Mesenteric fat pad (tissue), 1 donor: ENCODE data around the gene TUBGCP5. TPM values are rescaled to one million over a fixed set of nuclear protein-coding genes. Genes with fewer than 3 reads are reported as not detected.
"Not testable (repeated sequence)": the region's sequence is repeated elsewhere in the genome, so short reads cannot be mapped to it uniquely, and the experiment has no call there.

ENCODE experiments used
- DNase-seq: peaks from one replicate; pipeline ENCODE4 v3.0.0-alpha.2; 2020; ENCODE audit warnings: low spot score
- total RNA-seq: library from RNA; stranded (reverse); fragmentation: NEBNext Ultra II Directional; extraction: Animal tissue kit (Norgen Biotek cat#: 25700); gene quantifications from one replicate; pipeline ENCODE4 v1.2.1, GENCODE V29; 2021
- donor health status: DM: yes; HTN: yes; CAD: no.

Gene TUBGCP5
- total RNA-seq, 1 donor from 2014 or later = 16.3 TPM

DNA sequence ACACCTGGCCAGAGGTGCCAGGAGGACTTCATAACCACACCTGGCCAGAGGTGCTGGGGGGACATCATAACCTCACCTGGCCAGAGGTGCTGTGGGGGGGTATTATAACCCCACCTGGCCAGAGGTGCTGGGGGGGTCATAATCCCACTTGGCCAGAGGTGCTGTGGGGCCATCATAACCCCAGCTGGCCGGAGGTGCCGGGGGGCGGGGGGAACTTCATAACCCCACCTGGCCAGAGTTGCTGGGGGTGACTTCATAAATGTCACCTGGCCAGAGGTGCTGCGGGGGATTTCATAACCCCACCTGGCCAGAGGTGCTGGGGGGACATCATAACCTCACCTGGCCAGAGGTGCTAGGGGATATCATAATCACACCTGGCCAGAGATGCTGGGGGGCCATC lies 4.2 kb upstream of the TUBGCP5 start:
- not testable (repeated sequence) for DNase-seq

DNA sequence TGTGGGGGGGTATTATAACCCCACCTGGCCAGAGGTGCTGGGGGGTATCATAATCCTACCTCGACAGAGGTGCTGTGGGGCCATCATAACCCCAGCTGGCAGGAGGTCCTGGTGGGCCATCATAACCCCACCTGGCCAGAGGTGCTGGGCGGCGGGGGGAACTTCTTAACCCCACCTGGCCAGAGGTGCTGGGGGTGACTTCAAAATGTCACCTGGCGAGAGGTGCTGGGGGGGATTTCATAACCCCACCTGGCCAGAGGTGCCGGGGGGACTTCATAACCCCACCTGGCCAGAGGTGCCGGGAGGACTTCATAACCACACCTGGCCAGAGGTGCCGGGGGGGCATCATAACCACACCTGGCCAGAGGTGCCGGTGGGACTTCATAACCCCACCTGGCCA lies 2.4 kb upstream of the TUBGCP5 start:
- DNase-seq = not testable (repeated sequence)

- no peak for DNase-seq
Measured at GRCh38 chr15:23039917-23040281, 530 bp upstream of the TUBGCP5 start.

GRCh38 chr15:23038726-23039142 lies 635 bp downstream of the TUBGCP5 start:
- DNase-seq = no peak

GRCh38 chr15:23035964-23036566 lies 3.3 kb downstream of the TUBGCP5 start:
- no peak for DNase-seq

DNA sequence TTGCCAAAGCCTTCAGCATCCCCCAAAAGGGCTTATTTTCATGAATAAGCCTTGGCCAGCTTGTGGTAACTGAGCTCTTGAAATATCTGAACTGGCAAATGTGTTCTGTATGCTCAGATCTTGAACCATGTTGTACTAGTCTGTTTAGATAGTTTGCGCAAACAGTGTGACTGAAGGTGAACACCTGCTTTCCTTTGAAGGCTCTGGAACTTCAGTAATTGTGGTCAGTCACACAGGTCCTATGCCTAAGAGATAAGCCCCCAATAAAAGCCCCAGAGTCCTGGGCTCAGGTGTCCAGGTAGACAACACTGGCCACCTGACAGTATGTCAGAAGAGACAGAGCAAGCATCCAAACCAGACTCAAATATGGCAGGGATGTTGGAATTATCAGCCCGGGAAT lies 5.4 kb downstream of the TUBGCP5 start:
- no peak for DNase-seq

GRCh38 chr15:23026218-23026617 lies 13.2 kb downstream of the TUBGCP5 start:
- DNase-seq = no peak

DNA sequence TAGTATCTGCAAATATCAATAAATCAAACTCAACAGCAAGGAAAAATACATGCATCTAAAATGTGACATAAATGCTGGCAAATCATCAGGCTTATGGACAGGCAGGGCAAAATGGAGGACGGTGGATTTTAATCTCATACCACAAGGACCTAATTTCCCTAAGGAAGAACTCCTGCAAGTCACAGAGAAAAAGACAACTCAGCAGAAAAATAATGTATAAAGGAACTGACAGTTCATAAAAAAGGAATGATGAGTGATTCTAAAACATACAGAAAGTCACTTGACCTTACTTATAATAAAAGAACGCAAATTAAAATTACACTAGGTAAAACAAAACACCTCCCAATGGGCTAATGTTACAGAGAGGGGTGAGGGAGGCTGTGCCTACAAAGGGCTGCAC lies 17.2 kb downstream of the TUBGCP5 start:
- DNase-seq = no peak

DNA sequence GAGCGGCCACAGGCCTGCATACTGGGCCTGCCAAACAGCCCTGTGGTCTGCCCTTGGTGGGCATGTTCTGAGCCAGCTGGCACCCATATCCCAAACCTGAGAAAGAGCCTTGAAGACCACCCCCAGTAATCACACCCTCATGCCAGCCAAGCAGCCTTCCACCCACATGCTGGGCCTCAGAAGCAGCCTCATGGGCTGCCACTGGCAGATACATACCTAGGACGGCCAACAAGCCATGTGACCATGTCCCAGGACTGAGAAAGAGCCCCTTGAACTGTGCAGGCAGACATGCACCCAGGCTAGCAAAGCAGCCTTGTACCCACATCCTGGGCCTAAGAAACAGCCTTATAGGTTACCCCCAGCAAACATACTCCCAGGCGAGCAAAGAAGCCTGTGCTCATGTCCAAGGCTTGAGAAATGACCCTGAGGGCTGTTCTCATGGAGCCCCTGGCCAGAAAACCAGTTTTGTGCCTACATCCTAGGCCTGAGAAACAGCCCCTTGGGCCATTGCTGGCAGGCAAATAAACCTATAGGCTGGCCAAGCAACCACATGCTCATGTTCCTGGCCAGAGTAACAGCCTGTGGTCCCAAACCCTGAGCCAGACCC lies 24.9 kb downstream of the TUBGCP5 start:
- DNase-seq = no peak

- no peak for DNase-seq
Measured at GRCh38 chr15:23013681-23014080, 25.7 kb downstream of the TUBGCP5 start.

- DNase-seq = not testable (repeated sequence)
Measured at GRCh38 chr15:23012616-23013015, 26.8 kb downstream of the TUBGCP5 start.

DNA sequence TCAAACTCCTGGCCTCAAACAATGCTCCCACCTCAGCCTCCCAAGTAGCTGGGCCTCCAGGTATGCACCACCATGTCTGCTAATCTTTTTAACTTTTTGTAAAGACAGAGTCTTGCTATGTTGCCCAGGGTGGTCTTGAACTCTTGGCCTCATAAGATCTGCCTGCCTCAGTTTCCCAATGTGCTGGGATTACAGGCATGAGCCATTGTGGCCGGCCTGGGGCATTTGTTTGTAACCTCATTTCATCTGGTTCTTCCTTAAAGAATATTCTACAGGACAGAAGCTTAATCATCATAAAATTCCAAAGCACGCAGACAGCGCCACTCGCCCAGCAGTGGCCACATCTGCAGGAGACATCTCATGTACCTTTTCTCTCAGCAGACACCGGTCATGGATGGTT lies 35.6 kb downstream of the TUBGCP5 start:
- DNase-seq = no peak

GRCh38 chr15:23002920-23003319 lies 36.4 kb downstream of the TUBGCP5 start:
- DNase-seq = no peak

- no peak for DNase-seq
Measured at GRCh38 chr15:22995795-22996194, 43.6 kb downstream of the TUBGCP5 start.

GRCh38 chr15:22992024-22992326 lies 47.4 kb downstream of the TUBGCP5 start:
- DNase-seq = peak; percentile 11

DNA sequence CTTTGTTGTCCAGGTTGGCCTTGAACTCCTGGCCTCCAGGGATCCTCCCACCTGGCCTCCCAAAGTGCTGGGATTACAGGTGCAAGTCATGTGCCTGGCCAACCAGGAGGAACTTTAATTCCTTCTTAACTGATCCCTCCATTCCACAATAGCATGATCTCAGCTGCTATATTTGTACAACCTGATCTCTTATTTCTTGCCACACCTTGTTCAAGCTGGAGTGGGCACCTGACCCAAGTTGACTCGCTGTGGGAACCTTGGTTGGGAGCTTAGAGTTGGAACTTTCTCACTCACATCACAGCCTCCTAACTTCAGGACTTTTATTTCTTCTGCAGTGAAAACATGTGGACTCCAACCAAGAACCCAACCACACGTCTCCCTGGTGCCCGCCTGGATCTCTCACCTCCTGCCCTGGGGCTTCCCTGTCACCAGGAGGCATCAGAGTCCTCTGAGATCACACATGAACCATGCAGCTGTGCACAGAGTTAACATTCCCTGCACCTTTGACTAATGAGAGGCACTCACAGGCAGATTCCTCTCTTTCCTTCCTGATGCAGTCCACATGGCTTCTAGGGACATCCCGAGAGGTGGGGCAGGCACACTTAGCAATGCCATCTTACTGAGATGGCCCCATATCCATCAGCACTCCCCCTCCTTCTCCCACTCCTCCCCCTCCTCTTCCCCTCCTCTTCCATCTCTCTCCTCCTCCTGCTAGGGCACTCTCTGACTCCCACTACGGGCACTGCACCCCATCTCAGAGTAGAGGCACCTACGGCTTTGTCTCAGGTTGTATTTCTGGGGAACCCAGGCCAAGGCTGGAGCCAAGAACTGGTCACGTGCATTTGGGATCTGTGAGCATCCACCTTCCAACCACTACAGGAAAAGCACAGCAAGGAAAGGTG lies 49.5 kb downstream of the TUBGCP5 start:
- peak; percentile 28 for DNase-seq

DNA sequence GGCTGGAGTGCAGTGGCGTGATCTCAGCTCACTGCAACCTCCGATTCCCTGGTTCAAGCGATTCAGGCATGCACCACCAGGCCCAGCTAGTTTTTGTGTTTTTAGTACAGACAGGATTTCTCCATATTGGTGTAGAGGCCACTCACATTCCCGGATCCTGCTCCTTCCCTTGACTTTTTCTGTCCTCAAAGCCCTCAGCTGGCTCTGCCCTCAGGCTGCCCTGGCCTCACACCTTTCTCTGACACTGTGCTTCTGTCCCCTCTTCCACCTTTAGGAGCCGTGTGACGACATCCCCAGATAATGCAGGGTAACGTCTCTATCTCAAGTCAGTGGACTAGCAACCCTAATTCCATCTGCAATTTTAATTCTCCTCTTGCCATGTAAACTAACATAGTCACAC lies 50.6 kb downstream of the TUBGCP5 start:
- no peak for DNase-seq

GRCh38 chr15:22981931-22982330 lies 57.4 kb downstream of the TUBGCP5 start:
- DNase-seq = peak; percentile 57

DNA sequence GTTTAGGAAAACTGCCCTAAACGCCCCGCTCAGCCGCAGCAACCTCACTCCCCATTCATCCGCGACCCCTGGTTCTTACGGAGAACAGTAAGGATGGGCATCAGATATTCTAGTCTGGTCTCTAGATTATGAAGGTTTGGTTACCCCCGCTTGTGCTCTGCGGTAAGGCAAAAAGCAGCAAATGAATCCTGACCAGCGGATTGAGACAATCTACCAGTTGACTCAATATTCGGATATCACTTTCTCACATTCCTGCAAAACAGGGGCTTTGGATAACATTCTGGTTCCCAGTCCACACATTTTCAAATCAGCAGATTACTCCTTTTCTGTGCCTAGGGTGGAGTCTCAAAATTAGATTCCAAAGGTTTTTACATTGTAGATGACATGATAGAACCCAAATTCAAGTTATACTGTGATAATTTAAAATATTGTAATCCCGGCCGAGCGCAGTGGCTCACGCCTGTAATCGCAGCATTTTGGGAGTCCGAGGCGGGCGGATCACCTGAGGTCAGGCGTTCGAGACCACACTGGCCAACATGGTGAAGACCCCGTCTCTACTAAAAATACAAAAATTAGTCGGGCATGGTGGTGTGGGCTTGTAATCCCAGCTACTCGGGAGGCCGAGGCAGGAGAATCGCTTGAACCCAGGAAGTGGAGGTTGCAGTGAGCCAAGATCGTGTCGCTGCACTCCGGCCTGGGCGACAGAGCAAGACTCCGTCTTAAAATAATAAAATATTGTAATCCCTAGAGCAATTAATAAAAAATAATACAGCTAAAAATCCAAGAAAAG lies 58.1 kb downstream of the TUBGCP5 start:
- peak; percentile 62 for DNase-seq

DNA sequence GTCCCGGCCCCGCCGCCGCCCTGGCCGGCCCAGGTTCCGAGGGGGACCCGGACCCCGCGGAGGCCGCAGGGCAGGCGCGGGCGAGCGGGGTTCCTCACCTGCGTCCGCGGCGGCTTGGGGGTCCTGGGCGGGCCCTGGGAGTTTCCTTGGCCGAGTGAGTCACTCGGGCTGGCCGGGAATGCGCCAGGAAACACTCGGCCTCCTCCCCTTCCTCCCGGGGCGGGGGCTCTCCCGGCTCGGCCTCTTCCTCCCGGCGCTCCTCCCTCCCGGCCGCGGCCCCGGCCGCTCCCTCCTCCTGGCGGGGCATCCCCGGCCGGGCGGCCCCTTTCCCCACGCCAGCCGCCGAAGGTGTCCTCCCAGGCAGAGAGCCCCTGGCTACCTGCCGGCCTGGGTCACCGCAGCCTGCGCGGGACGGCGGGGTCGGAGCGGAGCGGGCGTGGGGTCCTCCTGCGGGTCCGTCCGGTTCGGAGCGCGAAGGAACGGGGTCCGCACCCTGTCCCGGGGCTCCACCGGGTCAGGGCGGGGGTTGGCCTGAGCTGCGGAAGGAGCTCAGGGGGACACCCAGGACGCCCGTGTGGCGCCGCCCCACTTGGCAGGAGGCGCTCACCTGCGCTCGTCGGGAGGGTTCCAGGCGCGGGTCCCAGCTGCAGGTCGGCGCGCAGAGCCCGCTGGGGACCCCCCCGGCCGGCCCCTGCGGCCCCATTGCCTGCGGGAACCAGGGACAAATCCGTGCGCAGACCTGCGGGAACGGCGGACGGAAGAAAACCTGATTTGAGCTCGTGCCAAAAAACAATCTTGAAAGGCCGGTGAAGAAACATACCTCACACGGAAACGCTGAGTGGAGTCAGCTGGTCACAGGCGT lies 58.9 kb downstream of the TUBGCP5 start, which contains the start of gene CYFIP1:
TSS of gene CYFIP1 (minus strand) at position 180 of the 862 bp plus-strand sequence. CDS start 33,083 bp downstream, outside the sequence.
- peak; percentile 95 for DNase-seq
